Left renal pelvis (tissue), 4 donors: ENCODE data around the gene CYFIP2. TPM values are rescaled to one million over a fixed set of nuclear protein-coding genes. Genes with fewer than 3 reads are reported as not detected.
A peak's percentile ranks its signal among the peaks of the same experiment; 100 is the strongest.

Experiments
- DNase-seq, 4 donors: peaks; one replicate each; pipeline ENCODE4 v3.0.0-alpha.2; 2013; ENCODE audit warnings: low read depth in 4 of 4, low spot score in 3 of 4
- polyA plus RNA-seq, 4 donors: library from polyadenylated mRNA; unstranded; fragments of 120-200 nt; gene quantifications; one replicate each; pipeline ENCODE4 v1.2.1, GENCODE V29; 2013; ENCODE audit not compliant: insufficient read length in 4 of 4

CYFIP2 gene
- polyA plus RNA-seq, 4 donors = 10.9 to 131 (median 125) TPM

DNA sequence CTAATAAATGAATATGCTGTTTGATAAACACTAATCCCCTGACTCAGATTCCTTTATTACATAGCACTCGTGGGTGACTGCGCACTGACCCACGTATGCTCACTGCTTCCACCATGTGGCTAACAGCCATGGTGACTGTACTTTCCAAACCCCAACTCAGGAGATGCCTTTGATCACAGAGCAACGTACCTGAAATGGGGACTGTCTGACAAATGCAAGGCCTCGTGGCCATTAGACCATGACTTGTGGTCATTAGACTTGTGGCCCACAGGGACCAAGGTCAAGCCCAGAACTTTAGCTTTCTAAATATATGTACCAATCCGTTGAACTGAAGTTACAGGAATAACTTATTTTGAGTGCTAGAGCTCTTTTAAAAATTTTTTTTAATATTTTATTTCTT lies 46.6 kb downstream of the CYFIP2 start:
- DNase-seq = peak in 1 of 4 donors; percentile 26

DNA sequence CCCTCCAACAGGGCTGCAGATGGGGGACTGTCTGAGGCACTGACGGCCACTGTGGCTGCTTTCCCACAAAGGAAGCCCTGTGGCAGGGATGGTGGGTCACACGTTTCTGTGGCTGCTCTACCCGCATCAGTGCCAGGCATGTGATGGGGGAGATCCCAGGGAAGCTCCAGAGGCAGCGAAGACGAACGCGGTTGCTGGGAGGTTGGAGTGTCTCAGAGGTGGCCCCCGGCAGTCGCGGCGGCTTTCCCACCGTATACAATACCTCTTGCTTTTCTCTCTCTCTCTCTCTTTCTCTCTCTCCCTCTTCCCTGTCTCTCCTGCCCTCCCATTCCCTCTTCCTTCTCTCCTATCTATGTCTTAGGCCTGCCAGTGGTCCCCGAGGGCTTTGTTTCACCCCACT lies 56.7 kb downstream of the CYFIP2 start:
- DNase-seq = no peak

DNA sequence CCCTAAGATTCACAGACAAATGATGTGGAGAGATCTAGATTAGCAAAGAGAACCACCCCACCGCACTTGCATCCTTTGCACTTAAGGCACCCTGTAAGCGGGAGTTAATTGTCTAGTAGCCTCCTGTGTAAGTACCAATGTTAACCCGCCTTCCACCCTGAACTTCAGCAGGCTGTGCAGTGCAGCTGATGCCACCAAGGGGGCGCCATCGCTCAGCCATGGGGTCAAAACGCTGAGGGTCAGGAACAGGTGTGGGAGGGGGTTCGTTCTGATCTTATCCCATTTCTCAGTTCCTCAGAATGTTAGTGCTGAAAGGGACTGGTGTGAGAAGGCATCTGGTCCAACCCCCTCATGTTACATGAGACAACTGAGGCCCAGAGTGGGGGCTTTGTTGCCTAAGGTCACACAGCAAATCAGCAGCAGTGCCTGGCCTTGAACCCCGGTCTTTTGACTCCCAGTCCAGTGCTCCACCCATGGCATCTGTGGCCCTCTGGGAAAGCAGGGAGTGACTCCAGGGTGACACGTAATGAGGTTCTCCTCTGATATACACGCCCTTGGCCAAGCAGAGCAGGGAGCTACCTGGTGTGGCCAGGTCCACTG lies 57.3 kb downstream of the CYFIP2 start:
- DNase-seq = no peak

DNA sequence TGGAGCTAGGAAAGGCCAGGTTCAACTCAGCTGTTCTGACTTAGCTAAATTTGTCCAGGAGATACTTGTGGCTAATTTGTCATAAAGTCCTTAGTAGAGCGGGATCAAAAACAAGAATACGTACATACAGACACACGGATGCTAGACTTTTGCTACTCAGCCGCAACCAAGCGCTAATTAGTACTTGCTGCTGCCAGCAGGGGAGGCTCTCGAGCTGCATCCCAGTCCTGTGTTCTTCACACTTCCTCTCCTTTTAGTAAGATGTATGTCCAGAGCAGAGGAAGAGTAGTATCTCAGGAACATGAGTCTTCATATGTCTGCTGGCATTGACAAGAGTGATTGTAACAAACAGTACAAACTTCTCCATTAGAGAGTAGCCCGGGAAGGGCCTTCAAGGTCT lies 58.3 kb downstream of the CYFIP2 start:
- no peak for DNase-seq

DNA sequence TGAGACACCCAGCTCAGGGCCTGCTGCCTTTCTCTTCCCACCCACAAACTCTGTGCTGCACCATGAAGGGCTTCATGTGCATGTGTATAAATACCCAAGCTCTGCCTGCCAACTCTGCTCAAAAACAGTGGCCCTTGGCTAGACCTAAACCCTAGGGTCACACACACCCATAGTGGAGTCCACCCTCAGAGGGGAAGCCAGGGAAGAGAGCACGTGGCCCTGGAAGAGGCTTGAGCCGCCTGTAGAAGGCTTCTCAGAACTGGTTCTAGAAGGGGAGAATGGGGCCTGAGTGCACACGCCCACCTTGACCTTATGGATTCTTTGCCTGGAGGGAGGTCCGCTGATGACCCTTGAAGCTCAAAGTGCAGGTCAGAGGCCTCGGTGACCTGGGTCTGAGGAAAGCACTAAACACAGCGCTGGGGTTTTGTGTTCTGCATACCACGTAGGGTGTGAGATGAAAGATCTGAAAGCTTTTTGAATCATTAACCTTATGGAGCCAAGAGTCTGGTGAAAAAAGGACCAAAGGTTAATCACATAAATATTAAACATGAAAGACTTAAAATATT lies 60.6 kb downstream of the CYFIP2 start:
- no peak for DNase-seq

DNA sequence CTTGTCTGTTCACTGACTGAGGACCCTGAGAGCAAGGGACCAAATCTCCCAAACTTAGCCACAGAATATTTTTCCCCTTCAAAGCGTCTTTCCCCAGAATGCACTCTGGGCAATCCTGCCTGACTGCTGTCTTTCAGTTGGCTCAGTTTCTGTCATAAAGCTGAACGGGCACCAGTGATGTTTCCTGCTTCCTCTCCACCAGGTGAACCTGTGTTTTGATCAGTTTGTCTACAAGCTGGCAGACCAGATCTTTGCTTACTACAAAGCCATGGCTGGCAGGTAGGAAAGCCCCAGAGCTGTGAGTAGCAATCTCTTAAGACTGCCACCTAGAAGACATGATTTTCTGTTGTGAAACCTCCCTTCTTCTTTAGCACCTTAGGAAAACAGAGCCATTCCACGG lies 61.8 kb downstream of the CYFIP2 start:
- no peak for DNase-seq

DNA sequence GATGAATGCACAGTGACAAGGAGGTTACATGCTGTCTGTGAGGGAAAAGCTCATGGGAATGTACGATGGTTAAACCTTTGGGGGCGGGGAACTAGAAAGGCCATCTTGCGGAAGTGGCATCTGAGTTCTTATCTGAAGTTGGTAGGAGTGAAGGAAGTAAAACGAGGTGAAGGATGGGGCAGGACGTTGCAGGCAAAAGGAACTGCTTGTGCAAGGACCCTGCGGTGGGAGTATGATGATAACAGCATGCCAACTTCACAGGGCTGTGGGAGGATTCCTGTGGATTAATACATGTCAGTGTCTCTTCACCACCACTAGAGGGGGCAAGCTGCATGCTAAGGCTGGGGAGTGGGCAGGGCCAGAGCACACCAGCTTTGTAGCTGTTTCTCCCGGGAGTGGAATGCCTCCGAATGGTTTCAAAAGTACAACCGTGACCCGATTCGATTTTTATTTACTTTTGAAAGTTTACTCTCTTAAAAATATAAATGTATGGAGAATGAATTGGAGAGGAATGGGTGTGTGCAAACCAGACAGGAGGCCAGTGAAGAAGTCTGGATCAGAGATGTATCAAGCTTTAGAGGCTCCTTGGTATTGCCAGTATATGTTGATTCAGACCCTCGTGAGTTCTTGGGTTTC lies 62.5 kb downstream of the CYFIP2 start:
- DNase-seq = peak; percentile 53 to 64 (median 56)

DNA sequence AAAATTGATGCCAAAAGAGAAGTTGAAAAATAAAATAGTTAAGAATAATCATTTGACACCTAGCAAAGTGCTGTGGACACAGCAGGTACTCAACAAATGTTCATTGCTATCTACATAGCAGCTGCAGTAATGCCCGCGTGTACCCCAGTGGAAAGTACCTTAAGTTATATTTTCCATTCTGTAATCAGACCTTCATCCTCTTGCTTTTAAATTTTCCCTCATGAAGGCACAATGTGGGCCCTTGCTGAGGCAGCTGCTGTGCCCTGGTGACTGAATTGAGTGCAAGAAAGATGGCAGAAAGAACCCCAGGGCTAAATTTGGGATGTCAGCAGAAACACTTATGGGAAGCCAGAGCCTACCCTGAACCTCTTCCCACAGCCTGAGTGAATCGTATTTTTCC lies 65.9 kb downstream of the CYFIP2 start:
- DNase-seq = no peak

DNA sequence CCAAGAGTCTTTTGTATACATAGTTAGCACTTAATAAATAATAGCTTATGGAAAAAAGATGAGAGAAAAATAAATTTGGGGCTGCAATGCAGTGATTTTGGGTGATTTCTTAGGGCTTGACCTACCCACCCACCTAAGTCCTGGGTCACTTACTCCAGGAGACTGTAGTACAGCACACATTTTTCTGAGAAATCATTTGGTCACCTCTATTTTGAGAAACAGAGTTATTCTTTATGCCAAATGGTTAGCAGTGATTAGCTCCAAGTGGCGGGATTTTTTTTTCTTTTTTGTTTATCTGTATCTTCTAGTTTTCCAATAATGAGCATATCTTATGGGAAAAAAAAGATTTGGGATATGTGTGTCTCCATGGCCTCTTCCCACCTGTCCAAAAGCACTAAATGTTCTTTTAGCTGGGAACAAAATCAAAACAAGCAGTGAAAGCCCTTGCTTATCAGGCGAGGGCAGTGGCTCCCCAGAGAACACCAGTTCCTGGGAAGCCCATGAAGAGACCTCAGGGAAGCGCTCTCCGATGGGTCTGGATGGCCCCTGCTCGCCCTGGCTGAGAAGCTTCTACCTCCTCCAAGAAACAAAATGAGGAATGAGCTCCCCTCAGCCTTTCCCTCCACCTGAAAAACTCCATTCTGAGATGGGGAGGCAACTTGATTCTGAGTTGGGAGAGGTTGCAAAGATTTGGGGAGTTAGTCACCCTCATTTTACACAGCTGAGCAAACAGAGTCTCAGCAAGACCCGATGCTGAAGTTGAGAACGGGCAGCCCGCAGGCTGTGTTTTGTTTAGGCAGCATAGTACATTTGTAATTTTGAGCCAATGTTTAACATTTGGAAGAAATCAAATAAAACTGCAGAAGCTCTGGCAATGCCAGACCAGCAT lies 69.9 kb downstream of the CYFIP2 start:
- DNase-seq = no peak

DNA sequence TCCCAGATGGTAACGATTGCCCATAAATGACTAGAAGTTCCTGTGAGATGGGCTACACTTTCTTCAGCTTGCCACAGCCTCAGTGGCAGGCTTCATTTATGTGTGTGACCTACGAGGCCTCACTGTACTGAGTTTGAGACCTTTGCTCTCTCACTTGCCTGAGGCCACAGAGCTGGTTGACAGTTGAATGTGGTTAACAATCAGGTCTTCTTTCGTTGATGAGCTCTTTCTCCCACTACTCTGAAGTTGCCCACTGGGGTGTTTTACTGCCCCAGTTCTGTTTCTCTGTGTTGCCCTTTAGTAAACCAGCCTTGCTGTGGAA lies 70.5 kb downstream of the CYFIP2 start:
- no peak for DNase-seq

DNA sequence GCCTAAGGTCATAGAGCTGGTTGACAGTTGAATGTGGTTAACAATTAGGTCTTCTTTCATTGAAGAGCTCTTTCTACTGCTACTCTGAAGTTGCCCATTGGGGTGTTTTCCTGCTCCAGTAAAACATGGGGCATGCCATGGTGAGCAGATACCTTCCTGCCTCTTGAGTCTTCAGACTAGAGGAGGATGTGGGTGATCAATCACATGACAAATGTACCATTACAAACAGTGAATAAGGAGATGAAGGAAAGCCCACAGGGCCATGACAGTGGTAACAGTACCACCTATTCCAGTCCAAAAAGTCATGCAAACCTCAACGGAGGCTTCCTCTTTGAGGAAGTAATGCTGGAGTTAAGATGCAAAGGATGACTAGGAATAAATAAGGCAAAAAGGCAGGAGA lies 73.5 kb downstream of the CYFIP2 start:
- no peak for DNase-seq

DNA sequence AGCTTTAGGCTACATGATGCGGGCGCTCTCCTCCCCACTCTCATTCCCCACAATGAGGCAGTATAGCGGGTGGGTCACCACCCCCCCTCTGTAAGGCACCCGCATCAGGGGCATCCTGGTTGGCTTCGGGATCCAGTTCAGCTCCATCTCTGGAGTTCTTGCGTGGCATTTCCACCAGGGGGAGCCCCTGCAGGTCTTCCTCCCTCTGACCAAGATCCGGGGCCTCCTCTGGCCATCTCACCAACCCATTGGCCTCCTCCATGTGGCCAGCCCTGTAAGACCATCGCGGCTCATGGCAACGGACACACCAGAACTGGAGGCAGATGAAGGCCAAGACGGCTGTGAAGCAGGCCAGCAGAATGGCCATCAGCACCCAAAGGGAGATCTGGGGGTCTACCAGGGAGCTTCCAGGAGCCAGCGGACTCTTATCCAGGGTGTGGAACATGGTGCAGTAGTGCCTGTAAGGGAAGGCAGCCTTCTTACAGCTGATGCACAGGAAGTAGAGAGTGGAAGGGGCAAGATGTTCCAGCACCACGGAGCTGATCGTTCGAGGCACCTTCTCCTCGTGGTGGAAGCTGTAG lies 77.0 kb downstream of the CYFIP2 start:
- no peak for DNase-seq

DNA sequence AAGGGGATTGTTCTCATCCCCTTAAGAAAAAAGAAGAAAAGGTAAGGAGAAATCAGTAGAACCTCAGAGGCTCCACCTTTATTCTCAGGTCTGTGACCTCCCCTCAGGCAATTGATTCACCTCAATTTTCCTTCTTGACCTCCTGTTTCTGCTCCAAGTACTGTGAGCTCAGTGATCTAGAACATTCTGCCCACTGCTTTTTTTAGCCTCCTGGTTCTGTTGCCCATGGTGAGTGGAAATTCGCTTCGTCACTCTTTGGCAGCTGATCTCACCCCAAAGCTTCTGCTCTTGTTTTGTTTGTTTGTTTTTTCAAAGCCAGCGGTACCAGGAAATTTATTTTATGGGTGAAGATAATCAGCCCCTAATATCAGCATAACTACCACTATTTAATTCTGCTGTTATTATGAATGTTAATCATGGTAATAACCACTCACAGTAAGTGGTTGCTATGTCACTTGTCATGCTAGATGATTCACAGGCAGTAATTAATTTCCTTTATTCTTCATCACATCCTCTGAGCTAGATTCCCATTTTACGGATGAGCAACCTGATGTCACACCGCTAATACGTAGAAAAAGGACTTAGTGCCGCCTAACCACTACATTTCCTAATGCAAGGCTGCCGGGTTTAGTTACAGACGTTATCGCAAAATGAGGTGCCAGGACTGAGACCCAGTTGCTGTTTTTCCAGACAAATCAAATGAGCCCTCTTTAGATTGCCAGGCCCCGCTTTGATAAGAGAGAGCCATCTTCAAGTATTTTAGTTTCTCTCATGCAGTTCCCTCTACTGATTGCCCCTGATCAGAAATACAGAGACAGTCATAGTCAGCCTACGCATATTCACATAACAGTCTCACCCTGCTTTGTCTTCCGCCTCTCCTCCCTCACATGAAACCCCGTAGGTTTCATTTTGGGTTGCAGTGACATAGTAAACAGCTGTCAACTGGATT lies 78.2 kb downstream of the CYFIP2 start:
- DNase-seq = no peak

DNA sequence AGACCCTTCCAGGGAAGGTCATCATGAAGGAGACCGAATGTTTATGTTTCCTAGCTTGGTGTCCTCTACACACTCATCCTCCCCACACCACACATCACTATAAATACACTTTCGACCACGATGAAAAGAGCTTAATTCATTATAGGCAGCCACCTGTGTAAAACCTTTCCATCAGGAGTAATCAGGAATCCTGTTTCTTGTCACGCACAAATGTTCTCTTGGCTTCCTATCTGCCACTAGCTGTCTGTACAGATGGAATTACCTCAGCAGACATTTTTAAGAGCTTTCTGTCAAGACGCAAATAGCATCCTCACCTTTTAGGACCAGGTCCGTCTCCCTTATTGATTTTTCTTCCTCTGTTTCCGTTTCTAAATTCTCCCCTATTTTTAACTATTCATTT lies 79.1 kb downstream of the CYFIP2 start:
- DNase-seq = no peak

DNA sequence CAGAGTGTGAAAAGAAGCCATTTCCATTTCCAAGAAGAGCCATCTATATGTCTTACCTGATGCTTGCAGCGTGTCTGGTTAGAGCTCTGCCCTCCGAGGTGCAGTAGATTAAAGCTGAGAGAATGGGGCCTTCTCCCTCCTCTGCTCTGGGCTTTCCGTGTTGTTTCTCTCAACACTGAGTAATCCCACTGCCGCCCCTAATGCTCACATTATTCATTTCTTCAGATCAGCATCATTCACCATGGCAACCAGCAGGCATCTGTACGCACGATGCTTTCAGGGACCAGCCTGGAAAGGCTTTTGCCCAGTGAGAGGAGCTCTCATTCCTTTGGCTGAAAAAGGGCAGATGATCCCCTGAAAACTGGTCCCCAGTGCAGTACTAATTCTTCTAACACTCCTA lies 79.6 kb downstream of the CYFIP2 start:
- DNase-seq = no peak

DNA sequence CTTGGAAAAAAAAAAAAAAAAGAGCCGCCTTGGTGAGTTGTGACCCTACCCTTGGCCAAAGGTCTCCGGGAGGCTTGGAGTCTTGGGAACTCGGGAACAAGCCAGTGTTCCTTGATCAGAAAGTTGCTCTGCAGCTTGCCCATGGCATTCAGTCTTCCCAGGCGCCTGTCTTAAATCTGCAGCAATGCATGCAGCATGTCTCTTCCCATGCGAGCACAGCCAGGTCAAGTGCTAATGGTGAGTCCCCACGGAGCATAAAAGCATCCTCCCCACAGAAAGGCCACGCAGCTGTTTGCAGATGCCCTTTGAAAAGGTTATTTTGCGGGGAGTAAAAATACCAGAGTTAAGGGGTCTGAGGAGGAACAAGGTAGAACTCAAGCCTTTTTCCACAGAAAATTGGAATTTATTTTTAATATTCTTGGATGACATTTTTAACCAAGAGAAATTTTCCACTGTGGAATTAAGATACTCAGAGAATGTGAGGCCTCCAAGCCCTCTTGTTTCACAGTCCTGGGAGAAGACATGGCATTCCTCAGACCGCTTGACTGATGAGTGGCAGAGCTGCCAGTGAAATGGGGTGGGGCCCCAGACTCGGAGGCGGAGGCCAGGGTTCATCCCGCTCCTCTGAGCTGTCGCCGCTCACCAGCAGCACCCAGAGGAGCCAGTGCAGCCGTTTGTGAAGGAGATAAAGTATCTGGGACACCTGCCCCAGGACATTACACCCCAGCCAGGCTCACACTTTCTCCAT lies 81.6 kb downstream of the CYFIP2 start:
- no peak for DNase-seq

DNA sequence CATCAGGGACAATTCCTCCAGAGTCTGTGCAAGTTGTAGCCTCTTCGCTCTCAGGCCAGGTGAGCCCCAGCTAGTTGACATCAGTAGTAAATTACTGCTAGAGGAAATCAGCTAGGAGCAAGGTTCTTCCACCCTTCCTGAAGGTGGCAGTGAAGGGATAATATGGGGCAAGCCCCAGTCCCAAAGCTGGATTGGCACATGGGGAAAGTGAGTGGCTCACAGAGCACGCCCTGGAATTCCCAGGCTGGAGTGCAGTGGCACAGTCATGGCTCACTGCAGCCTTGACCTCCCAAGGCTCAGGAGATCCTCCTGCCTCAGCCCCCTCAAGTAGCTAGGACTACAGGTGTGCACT lies 82.1 kb downstream of the CYFIP2 start:
- no peak for DNase-seq

DNA sequence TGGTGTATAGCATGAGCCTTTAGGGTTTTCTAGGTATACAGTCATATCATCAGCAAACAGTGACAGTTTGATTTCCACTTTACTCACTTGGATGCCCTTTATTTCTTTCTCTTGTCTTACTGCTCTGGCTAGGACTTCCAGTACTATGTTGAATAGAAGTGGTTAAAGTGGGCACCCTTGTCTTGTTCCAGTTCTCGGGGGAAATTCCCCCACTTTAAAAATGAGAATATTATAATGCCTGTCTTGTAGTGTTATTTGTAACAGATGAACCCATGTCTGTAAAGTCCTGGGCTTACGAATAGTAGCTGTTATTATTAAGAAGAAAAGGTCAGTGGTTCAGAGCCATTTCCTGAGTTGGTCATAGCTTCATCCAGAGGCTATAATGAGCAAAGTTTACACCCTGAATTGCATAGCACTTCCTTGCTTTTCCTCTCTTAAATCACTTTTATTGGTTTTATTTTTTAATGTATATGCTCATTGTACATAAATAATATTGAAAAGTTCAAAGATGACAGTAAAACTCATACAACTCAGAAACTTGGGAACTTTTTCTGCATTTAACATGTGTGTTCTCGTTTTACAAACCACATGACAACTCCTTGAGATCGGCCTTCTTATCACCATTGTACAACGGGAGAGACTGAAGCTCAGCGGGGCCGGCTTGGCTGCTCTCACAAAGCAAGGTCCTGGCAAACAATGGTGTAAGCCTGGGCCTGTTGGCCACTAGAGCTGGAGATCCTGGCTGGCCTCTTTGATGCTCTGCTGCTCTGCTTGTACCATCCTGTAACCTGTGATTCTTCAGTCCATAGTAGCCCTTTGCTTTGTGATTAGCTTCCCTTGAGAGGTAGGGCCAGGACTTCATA lies 85.2 kb downstream of the CYFIP2 start:
- peak in 1 of 4 donors; percentile 29 for DNase-seq

DNA sequence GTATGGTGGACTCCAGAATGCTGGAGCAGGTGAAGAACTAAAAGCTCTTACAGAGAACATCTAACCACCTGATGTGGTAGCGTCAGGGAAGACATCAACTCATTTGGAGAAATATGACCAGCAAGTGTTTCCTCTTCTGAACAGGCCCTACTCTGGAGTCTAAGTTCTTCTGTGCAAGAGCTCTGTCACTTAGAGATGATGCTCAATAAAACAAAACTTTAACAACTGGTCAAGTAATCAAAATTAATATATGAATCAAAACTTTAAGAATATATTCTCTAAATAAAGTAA lies 85.8 kb downstream of the CYFIP2 start:
- no peak for DNase-seq
